HepG2 (cell line): ENCODE data around the gene DNAJC30. TPM values are rescaled to one million over a fixed set of nuclear protein-coding genes. Genes with fewer than 3 reads are reported as not detected.

Source experiments
- GMEB1 ChIP-seq: sonication (generic); formaldehyde crosslinking; IDR thresholded peaks from 2 replicates; pipeline ENCODE4 v1.5.1; 2020; ENCODE audit warnings: missing genetic modification reagents, mild to moderate bottlenecking, borderline replicate concordance
- MTERF4 ChIP-seq: sonication (generic); formaldehyde crosslinking; IDR thresholded peaks from 2 replicates; pipeline ENCODE4 v1.8.0; 2023; ENCODE audit warnings: mild to moderate bottlenecking, missing genetic modification reagents
- MXD3 ChIP-seq: IDR thresholded peaks from 2 replicates; pipeline ENCODE4 v1.6.1; 2016; ENCODE audit warnings: mild to moderate bottlenecking, missing biosample characterization, missing genetic modification reagents
- PRDM15 ChIP-seq: sonication (generic); formaldehyde crosslinking; IDR thresholded peaks from 2 replicates; pipeline ENCODE4 v1.4.0; 2020; ENCODE audit warnings: missing genetic modification reagents
- RNF2 ChIP-seq: fragments of 450-650 bp; conservative IDR thresholded peaks from 2 replicates; pipeline ENCODE4 v1.6.1; 2016; ENCODE audit warnings: low read depth
- SP2 ChIP-seq: sonication (generic); formaldehyde crosslinking; IDR thresholded peaks from 2 replicates; pipeline ENCODE4 v1.5.1; 2020; ENCODE audit warnings: mild to moderate bottlenecking, missing genetic modification reagents
- TBX3 ChIP-seq: fragments of 450-650 bp; IDR thresholded peaks from 2 replicates; pipeline ENCODE4 v1.6.1; 2017; ENCODE audit warnings: antibody characterized with exemption, mild to moderate bottlenecking, inconsistent platforms, borderline replicate concordance
- UBTF ChIP-seq: sonication (generic); formaldehyde crosslinking; IDR thresholded peaks from 2 replicates; pipeline ENCODE4 v1.4.0; 2020; ENCODE audit warnings: mild to moderate bottlenecking, missing genetic modification reagents
- ZNF138 ChIP-seq: sonication (generic); formaldehyde crosslinking; IDR thresholded peaks from 2 replicates; pipeline ENCODE4 v1.5.0; 2020; ENCODE audit warnings: mild to moderate bottlenecking, low read depth, missing genetic modification reagents
- ZNF260 ChIP-seq: sonication (generic); formaldehyde crosslinking; IDR thresholded peaks from 2 replicates; pipeline ENCODE4 v1.4.0; 2020; ENCODE audit warnings: missing genetic modification reagents, low read depth, mild to moderate bottlenecking, borderline replicate concordance
- ZNF362 ChIP-seq: sonication (generic); formaldehyde crosslinking; IDR thresholded peaks from 2 replicates; pipeline ENCODE4 v1.4.0; 2020; ENCODE audit warnings: missing genetic modification reagents, mild to moderate bottlenecking, borderline replicate concordance
- ZNF430 ChIP-seq: sonication (generic); formaldehyde crosslinking; IDR thresholded peaks from 2 replicates; pipeline ENCODE4 v1.9.0; 2021; ENCODE audit warnings: mild to moderate bottlenecking, missing genetic modification reagents
- ZNF564 ChIP-seq: sonication (generic); formaldehyde crosslinking; IDR thresholded peaks from 2 replicates; pipeline ENCODE4 v1.8.1; 2023; ENCODE audit warnings: mild to moderate bottlenecking, missing genetic modification reagents
- ZNF597 ChIP-seq: sonication (generic); formaldehyde crosslinking; IDR thresholded peaks from 2 replicates; pipeline ENCODE4 v1.5.0; 2020; ENCODE audit warnings: missing genetic modification reagents
- ZNF614 ChIP-seq: IDR thresholded peaks from 2 replicates; pipeline ENCODE4 v1.6.1; 2018; ENCODE audit warnings: missing biosample characterization, missing genetic modification reagents, inconsistent platforms, borderline replicate concordance
- polyA plus RNA-seq, 8 experiments: library from polyadenylated mRNA; depleted of rRNA in 3 of 8; stranded (reverse) in 7 of 8; unstranded in 1 of 8; fragments of >200 nt; fragmentation: Illumina TruSeq in 4 of 8; extraction: Trizol in 4 of 8; gene quantifications; 2 replicates each; pipeline versions ENCODE4 v1.2.1 to v1.2.3, GENCODE V29; 2011 to 2016; ENCODE audit warnings: low read depth in 4 of 8, missing spikeins in 1 of 8, mixed read lengths in 1 of 8; ENCODE audit not compliant: insufficient read depth in 1 of 8
- total RNA-seq, 5 experiments: library from RNA; depleted of rRNA; stranded (reverse); fragments of >200 nt; fragmentation: Illumina TruSeq; extraction: Trizol; gene quantifications; 2 replicates each; pipeline ENCODE4 v1.2.3, GENCODE V29; 2016; ENCODE audit warnings: low read depth in 1 of 5

Gene DNAJC30
- total and polyA plus RNA-seq, 2 of the 13 experiments (the other 11 are each of a cell fraction or from before 2014, with no cell fraction given) = 3.3 to 3.8 TPM

- TF ChIP-seq UBTF (CRISPR knock-in tag) = peak; percentile 87
- no peak; the same call in 1 of the 2 replicates for TF ChIP-seq ZNF138 (CRISPR knock-in tag)
- no peak for TF ChIP-seq ZNF614 (CRISPR knock-in tag)
- no peak for TF ChIP-seq ZNF260 (CRISPR knock-in tag)
- TF ChIP-seq RNF2 = peak; percentile 40; the same call in 1 of the 2 replicates
- peak; percentile 51; the same call in 1 of the 2 replicates for TF ChIP-seq MXD3 (CRISPR knock-in tag)
- peak; percentile 64; the same call in 1 of the 2 replicates for TF ChIP-seq ZNF564 (CRISPR knock-in tag)
- TF ChIP-seq ZNF430 (CRISPR knock-in tag) = peak; percentile 50; the same call in 1 of the 2 replicates
- peak; percentile 50; the same call in 1 of the 2 replicates for TF ChIP-seq TBX3
- TF ChIP-seq MTERF4 = 0 out of 2 replicates have a peak, but pooled peaks have one; percentile 47
- peak; percentile 42; the same call in 1 of the 2 replicates for TF ChIP-seq PRDM15
- peak; percentile 84 for TF ChIP-seq SP2 (CRISPR knock-in tag)
- peak; percentile 70; the same call in 1 of the 2 replicates for TF ChIP-seq GMEB1
- TF ChIP-seq ZNF362 (CRISPR knock-in tag) = no peak
- TF ChIP-seq ZNF597 (CRISPR knock-in tag) = no peak
Measured at GRCh38 chr7:73683056-73683787, at the start of gene DNAJC30, which contains the start of gene BUD23 (continued).
